ENCODE data around the gene GNE.

Gene GNE

DNA sequence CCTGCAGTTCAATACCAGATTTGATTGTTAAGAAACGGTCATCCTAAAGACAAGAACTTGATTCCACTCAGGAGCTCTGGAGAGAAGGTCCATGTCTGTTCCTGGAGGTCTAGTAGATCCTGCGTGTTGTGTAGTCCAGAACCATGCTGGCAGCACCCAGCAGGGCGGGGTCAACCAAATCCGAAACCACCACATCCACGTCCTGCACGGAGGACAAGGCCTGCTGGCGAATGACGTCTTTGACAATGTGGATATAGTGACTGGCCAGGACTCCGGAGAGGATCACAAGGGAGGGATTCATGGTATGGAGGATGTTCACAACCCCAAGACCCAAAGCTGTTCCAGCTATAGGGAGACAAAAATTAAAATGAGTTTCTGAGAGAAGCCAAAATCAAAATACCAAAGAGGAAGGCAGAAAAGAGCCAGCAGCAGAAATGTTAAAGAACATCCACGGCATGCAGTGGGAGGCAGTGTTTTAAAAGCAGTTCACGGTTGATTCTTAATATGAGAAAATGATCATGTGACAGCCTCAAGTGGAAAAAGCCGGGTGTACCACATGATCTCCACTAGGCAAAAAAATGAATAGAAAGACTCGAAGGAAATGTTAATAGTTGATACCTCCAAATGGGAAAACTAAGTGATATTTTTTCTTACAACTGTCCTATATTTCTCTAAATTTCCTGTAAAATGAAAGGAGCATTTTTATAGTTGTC, 40.8 kb downstream of the GNE start:
- DNase-seq (ENCODE audit: low read depth, low spot score) = no peak
- H3K4me3 ChIP-seq (ENCODE audit: low read length) = no peak overlapping the region

DNA sequence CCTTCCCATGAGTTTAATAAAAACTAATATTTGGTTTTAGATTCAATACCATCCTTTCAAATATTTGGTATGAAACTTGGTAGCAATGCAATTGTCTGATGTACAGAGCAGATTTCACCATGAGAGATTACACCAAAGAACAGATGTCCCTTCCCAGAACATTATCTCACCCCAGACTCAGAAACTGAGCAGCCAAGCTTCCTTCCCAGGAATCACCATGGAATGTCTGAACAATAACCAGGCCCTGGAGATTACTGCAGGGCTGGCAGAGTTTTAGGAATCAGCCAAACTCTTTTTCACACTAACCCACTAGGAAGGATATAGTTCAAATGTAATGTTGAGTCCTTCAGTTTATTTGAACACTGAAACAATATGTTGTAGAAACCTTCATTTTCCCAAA, 43.7 kb downstream of the GNE start:
- no peak for DNase-seq (ENCODE audit: low read depth, low spot score)
- no peak overlapping the region for H3K4me3 ChIP-seq (ENCODE audit: low read length)

DNA sequence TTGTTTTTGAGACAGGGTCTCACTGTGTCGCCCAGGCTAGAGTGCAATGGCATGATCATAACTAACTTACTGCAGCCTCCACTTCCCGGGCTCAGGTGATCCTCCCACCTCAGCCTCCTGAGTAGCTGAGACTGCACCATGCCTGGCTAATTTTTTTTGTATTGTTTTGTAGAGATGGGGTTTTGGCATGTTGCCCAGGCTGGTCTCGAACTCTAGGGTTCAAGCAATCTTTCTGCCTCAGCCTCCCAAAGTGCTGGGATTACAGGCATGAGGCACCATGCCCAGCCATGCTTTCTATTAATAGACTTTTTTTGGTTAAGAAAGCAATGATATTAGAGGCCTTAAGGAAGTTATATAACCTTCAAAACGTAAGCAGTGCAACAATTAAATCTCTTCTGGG, 44.3 kb downstream of the GNE start:
- no peak for DNase-seq (ENCODE audit: low read depth, low spot score)
- no peak overlapping the region for H3K4me3 ChIP-seq (ENCODE audit: low read length)

DNA sequence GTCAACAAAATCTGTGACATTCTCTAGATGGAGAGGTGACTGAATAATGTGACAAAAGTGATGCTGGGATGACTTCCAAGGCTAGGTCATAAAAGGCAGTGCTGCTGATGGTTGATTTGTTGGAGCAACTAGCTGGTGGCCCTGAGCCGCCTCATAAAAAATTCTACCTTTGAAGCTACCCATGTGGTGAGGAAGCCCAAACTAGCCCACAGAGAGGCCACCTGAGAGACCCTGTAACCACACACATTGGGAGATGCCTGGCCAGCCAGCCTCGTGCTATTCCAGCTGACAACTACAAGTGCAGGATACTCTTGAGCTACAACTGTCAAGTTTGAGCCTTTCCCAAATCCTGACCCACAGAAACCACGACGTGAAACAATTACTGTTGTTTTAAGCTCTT, 44.9 kb downstream of the GNE start:
- no peak overlapping the region for H3K4me3 ChIP-seq (ENCODE audit: low read length)
- no peak for DNase-seq (ENCODE audit: low read depth, low spot score)

DNA sequence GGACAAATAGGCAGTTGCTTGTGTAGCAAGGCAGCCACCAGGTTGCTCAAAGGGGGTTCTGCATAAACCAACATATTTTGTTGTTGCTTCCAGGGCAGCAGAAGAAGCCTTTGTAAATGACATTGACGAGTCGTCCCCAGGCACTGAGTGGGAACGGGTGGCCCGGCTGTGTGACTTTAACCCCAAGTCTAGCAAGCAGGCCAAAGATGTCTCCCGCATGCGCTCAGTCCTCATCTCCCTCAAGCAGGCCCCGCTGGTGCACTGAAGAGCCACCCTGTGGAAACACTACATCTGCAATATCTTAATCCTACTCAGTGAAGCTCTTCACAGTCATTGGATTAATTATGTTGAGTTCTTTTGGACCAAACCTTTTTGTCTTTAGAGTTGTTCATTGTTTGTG, 46.7 kb downstream of the GNE start:
- DNase-seq (ENCODE audit: low read depth, low spot score) = no peak
- no peak overlapping the region for H3K4me3 ChIP-seq (ENCODE audit: low read length)

DNA sequence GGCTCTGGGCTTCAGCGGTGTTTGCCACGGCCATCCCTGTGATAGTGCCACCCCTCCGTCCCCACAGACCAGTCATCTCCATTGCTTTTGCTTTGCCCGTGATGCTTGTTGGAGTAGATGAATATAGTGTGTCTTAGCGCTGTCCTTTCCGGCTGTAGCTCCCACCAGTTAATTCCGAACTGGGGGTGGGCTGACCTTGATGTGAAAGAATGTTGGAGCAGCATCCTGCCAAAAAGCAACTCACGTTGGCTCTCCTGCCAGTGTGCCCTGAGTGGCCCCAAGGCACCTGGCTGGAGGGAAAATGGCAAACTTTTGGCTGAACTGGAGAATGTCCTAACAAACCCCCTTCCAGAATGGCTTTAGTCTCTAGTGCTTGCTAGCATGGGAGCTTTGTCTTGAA, 47.5 kb downstream of the GNE start:
- no peak for DNase-seq (ENCODE audit: low read depth, low spot score)

DNA sequence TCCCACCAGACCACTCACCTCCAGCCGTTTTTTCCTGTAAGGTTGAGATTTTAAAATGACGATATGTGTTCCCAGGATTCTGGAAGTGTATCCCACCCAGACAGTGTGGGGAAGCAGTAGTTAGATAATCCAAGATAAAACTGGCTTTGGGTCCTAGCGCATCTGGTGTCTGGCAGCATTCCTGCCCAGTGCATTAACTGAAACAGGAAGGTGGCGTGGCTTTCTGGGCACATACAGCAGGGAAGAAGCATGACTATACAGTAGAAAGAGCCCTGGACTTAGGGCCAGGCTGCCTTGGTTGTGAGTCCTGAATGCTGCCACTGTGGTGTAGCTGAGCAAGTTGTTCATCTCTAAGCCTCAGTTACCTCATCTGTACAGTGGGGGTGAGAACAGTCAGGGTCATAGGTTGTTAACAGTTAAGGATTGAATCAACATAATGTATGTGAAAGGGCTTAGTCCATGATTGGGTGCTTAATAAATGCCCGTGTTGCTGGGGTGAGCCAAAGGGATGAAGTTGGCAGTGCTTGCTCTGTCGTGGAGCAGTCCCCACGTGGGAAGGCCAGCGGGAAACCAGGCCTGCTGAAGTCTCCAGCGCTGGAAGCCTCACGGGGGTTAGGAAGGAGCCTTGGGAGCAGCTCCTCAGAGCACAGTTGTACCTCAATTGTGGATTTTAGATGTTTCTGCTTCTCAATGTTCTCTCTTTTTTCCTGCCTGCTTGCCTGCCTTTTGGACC, 49.6 kb downstream of the GNE start:
- H3K4me3 ChIP-seq (ENCODE audit: low read length) = no peak overlapping the region
- DNase-seq (ENCODE audit: low read depth, low spot score) = no peak

More for the DNA sequence above, 47.5 kb downstream of the GNE start:
- H3K4me3 ChIP-seq (ENCODE audit: low read length) = no peak overlapping the region

DNA sequence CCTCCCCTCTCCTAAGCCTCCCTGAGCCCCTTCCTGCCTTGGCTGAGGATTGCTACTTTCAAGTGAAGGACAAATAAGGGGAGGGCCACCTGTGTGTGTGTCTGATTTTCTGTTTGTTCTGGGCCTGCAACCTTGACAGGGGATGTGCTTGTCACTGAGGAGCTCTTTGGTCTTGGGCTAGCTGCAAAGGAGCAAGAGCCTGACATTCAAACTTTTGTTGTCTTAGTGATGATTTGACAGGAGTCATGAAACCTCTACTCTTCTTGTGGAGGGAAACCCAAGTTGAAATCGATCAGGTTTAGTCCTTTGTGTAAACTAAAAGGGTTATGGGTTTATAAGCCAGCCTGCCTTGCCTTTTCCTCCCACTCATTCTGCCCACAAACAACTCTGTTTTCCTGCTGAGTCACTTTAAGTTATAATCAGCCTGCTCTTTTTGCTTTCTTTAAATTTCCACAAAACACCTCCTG, 50.7 kb downstream of the GNE start:
- peak; percentile 21 for DNase-seq (ENCODE audit: low read depth, low spot score)
- H3K4me3 ChIP-seq (ENCODE audit: low read length) = no peak overlapping the region

DNA sequence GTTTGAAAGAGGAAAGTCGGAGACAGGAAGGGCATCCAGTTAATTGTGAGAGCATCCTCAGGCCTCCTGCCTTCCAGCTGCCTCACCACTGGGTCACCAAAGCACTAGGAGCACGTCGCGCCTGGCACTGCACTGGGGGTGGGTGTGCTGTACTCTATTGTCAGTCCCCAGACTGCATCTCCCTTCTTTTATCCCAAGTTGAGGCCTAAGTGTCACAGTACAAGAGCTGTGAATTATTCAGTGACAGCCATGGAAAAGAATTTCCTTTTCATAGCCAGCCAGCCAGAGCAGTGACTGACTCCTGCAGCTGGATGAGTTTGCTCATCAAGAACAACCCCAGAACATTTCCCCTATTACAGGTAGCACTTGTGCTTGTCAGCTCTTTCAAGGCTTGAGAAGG, 51.2 kb downstream of the GNE start:
- no peak overlapping the region for H3K4me3 ChIP-seq (ENCODE audit: low read length)
- DNase-seq (ENCODE audit: low read depth, low spot score) = no peak

DNA sequence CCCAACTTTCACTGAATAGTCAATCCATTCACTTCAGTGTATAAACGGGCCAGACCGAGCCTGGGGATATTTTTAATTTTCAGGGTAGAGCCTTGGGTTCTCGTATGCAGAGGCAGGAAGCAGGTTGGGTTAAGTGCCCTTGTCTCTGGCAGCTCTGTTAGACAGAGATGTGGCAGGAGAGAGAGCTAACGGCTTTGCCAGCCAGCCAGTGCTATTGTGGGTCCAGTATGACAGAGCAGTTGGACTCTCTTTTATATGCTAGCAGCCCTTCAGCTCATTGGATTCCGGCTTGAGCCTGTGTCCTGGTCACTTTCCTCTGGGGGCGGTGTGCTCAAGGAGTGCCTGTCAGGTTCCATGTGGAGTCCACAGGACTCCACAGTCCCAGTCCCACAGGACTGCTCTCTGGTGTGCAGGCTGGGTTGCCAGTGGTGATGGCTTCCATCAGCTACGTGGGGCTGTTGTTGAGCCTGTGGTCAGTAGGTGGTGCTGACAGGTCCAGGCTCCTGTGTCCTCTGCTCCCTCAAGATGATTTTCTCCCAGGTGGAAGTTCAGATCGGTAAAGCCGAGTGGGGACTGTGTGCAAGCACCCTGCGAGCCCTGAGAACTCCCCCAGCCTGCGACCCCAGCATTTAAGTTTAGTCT, 53.2 kb downstream of the GNE start:
- DNase-seq (ENCODE audit: low read depth, low spot score) = no peak
- no peak overlapping the region for H3K4me3 ChIP-seq (ENCODE audit: low read length)

DNA sequence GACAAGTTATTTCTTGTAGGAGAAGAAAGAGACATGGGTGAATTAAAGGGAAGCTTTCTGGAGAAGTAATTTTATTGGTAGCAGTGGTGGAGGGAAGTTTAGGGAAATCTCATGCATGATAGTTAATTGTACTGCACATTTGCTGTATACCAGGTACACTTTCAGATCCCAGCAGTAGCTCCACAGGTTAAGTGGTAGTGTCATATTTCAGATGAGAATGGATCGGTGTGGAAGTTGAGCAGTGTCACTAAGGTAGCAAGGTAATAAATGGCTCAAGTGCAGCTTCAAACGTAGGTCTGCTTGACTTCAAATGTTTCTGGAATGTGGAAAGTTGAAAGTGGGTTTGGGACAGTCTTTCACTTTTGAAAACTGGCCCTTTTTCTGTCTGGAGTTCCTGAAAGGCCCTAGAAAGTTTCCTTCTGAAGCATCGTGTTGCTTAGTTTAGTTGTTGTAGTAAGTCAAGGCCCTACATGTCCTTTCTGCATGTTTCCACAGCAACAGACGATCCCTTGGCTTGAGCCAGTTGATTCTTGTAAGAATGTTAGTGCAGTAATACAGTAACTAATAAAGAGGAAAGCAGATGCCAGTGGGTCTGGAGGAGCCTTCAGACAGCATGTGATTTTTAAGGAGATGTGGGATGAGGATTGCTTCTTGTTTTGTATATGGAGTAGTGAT, 63.8 kb downstream of the GNE start:
- no peak for DNase-seq (ENCODE audit: low read depth, low spot score)
- H3K4me3 ChIP-seq (ENCODE audit: low read length) = no peak overlapping the region

DNA sequence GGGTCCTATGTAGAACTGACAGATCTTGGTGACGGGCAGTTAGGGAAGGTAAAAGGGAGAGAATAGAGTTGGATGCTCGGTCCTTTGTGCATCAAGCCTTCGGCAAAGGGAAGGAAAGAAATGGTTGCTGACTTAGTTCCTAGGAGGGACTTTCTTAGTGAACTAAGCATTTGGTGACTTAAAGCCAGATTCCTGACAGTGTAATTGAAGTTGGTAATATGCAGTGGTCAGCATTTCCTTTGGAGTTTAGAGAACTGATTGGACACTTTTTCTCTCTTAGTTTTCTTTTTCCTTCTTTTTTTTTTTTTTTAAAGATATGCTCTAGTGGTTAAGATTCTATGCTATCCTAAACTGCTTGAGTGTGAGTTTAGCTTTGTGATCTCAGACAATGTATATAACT, 65.2 kb downstream of the GNE start:
- H3K4me3 ChIP-seq (ENCODE audit: low read length) = no peak overlapping the region
- DNase-seq (ENCODE audit: low read depth, low spot score) = no peak

DNA sequence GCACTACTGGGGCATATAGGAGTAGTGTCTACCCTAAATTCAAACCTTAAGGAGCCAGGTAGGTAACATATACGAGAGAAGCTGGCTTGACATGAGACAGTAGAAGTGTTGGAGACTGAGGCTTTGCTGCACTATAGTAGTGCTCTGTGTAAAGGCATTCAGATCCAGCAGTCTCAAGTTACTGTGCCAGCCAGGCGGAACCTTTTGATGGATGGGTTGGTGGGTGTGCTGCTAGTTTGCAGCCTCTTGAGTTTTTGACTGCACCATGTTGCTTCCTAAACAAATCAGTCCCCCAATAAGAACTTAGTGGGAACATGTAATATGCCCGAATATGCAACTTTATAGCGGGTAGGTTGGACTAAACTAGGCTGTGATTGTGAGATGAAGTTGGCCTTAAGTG, 66.1 kb downstream of the GNE start:
- H3K4me3 ChIP-seq (ENCODE audit: low read length) = peak overlapping the region; percentile 85
- no peak for DNase-seq (ENCODE audit: low read depth, low spot score)

DNA sequence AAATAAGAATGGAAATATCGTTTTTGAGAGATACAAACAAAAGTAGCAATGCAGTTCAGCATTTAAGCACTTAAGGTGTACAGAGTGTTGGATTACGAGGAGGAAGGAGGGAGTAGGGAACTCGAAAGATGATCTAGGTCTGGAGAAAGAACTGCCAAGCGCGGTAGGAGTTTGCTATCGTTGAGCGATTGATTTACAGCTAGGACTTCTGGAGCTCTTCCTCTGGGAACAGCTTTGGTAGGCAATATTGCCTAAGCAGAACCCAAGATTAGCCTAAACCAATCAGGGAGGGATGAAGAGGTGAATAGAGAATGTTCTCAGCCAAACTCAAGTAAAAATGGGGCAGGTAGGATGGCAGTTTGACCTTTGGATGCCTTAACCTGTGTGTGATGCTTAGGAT, 66.6 kb downstream of the GNE start:
- DNase-seq (ENCODE audit: low read depth, low spot score) = no peak
- peak overlapping the region; percentile 85 for H3K4me3 ChIP-seq (ENCODE audit: low read length)

DNA sequence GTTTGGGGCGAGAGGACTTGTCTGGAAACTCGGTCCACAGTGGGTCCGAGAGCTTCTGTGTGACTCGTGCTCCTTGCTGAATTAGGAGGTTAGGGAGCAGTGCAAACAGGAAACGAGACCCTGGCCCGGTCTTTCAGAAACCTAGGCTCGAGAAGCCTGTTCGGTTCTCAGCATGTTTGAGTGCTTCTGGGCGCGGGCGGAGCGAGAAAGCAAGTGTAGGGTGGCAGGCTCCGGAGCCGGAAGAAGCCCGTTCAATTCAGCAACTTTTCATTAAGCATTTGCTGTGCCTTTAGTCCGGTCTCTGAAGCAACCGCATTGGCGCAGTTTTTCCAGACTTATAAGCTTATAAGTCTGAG, 67.0 kb downstream of the GNE start:
- no peak for DNase-seq (ENCODE audit: low read depth, low spot score)
- peak overlapping the region; percentile 85 for H3K4me3 ChIP-seq (ENCODE audit: low read length)

DNA sequence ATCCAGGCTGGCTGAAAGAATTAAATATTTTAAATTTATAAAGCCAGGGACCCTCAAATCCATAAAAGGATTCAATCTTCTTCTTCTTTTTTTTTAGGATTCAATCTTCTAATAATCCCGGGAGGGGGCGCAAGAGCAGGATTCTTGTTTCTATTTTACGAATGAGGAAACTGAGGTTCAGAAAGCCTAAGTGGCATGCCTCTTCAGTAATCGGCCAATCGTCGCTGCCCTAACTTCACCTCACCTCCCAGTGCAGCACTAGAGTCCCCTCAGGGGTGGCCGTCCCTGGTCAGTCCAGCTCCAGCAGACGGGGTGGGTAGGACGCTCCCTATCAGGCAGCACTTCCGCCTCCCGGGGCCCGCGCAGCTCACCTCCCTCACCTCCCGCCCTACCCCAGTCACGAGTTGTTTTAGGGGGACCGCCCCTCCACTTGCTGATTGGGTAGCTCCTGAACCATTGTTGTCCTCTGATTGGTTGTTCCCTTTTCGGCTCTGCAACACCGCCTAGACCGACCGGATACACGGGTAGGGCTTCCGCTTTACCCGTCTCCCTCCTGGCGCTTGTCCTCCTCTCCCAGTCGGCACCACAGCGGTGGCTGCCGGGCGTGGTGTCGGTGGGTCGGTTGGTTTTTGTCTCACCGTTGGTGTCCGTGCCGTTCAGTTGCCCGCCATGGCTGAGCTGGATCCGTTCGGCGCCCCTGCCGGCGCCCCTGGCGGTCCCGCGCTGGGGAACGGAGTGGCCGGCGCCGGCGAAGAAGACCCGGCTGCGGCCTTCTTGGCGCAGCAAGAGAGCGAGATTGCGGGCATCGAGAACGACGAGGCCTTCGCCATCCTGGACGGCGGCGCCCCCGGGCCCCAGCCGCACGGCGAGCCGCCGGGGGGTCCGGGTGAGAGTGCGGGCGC, 67.6 kb downstream of the GNE start, which contains the start of gene CLTA:
Gene CLTA (plus strand): TSS at position 534 of the 902 bp plus-strand sequence. CDS start 136 bp downstream, at position 670.
- peak; percentile 99 for DNase-seq (ENCODE audit: low read depth, low spot score)
- H3K4me3 ChIP-seq (ENCODE audit: low read length) = peak within 1 kb of the TSS; percentile 85

DNA sequence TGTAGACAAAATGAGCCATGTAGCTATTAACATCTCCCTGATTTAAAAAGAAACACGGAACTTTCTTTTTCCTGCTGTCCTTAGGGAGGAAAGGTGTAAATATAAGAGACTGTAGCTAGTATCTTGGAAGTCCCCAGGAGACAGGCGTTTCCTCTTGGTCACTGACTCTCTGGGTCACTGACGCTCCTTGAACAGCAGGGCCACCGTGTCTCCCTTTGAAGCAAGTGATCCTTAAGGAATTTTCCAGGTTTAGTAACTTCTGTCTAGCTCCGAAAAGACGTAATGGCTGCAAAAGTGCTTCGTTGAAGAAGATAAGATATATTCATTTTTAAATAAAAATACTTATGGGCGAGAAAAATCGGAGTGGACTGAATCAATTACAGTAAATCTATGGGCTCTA, 68.3 kb downstream of the GNE start:
- no peak for DNase-seq (ENCODE audit: low read depth, low spot score)
- peak overlapping the region; percentile 85 for H3K4me3 ChIP-seq (ENCODE audit: low read length)

DNA sequence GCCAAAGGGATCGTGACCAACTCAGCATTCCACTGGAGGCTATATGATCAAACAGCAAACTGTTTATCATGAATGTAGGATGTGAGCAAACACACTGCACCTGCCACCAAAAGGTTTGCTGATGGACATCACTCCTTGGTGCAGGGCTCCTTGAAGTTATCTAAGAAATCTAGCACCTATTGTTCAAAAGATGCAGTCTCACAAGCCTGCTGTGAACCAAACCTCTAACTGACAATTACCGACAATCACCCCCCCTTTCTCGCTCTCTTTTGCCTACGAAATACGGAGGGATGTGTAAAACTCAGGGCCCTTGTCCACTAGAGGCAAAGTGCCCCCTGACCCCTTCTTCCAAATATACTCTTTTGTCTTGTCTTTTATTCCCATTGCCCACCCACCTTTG, 70.0 kb downstream of the GNE start:
- H3K4me3 ChIP-seq (ENCODE audit: low read length) = no peak overlapping the region
- DNase-seq (ENCODE audit: low read depth, low spot score) = no peak

DNA sequence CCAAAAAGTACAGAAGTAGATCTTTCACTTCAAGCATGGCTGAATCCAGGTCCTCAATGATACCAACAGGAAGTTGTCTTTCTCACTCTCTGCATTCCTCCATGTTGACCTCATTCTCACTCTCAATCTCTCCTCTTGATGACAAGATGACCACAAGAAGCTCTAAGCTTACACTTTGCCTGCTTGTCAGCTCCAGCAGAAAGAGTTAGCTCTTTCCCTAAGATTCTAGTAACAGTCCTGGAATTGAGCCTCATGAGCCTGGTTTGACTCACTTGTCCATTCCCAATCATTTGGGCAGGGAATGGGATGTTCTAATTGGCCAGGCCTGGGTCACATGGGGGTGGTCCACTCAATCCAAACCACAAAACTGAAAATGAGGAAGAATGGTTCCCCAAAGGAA, 70.8 kb downstream of the GNE start:
- no peak for DNase-seq (ENCODE audit: low read depth, low spot score)
- no peak overlapping the region for H3K4me3 ChIP-seq (ENCODE audit: low read length)

Measured in Jurkat, Clone E6-1 (cell line).